G401 (cell line): ENCODE results near the gene PPP1R1B. TPM values are rescaled to one million over a fixed set of nuclear protein-coding genes. Genes with fewer than 3 reads are reported as not detected.

Experiments used
- DNase-seq: peaks from one replicate; pipeline ENCODE4 v3.0.0-alpha.2; 2015; ENCODE audit warnings: low spot score
- in situ Hi-C: cut with HindIII; loops from 2 replicates; pipeline ENCODE4 v1.10.0; 2016; ENCODE audit warnings: low sequenced_read_pairs, mixed read lengths
- total RNA-seq: library from RNA; depleted of rRNA; stranded (reverse); fragments of >200 nt; shearing (Covaris generic); gene quantifications from 2 replicates; pipeline ENCODE4 v1.2.3, GENCODE V29; 2014

PPP1R1B gene
- total RNA-seq, 1 experiment from 2014 or later: 8.6 TPM

- DNase-seq: peak; percentile 67
- in situ Hi-C loops: no loop called here
These were observed 14.4 kb upstream of the PPP1R1B start for GRCh38 chr17:39612291-39612894.

GRCh38 chr17:39612935-39613464, 13.8 kb upstream of the PPP1R1B start:
- in situ Hi-C loops: no loop called here
- DNase-seq: peak; percentile 20

- in situ Hi-C loops: no loop called here
- no peak for DNase-seq
These were observed 12.1 kb upstream of the PPP1R1B start for GRCh38 chr17:39614545-39615157.

GRCh38 chr17:39615434-39615833, 11.3 kb upstream of the PPP1R1B start:
- DNase-seq: no peak
- in situ Hi-C loops: no loop called here

GRCh38 chr17:39617100-39617445, 9.7 kb upstream of the PPP1R1B start:
- DNase-seq: peak; percentile 32
- in situ Hi-C loops: no loop called here

GRCh38 chr17:39617446-39618245, 9.1 kb upstream of the PPP1R1B start:
- in situ Hi-C loops: no loop called here
- DNase-seq: peak; percentile 83

GRCh38 chr17:39618246-39618913, 8.4 kb upstream of the PPP1R1B start:
- DNase-seq: peak; percentile 54
- in situ Hi-C loops: no loop called here

GRCh38 chr17:39618956-39619785, 7.6 kb upstream of the PPP1R1B start:
- in situ Hi-C loops: no loop called here
- DNase-seq: peak; percentile 15

GRCh38 chr17:39619786-39620101, 7.0 kb upstream of the PPP1R1B start:
- DNase-seq: no peak
- in situ Hi-C loops: no loop called here

- in situ Hi-C loops: no loop called here
- DNase-seq: peak; percentile 91
These were observed 5.0 kb upstream of the PPP1R1B start for GRCh38 chr17:39621523-39622379.

- in situ Hi-C loops: no loop called here
- DNase-seq: no peak
These were observed 4.3 kb upstream of the PPP1R1B start for GRCh38 chr17:39622380-39623006.

- in situ Hi-C loops: no loop called here
- peak; percentile 86 for DNase-seq
These were observed 3.3 kb upstream of the PPP1R1B start for GRCh38 chr17:39623356-39623950.

GRCh38 chr17:39624313-39624712, 2.4 kb upstream of the PPP1R1B start:
- in situ Hi-C loops: no loop called here

GRCh38 chr17:39625198-39625785, 1.5 kb upstream of the PPP1R1B start:
- in situ Hi-C loops: no loop called here
- DNase-seq: no peak

More at GRCh38 chr17:39624313-39624712, 2.4 kb upstream of the PPP1R1B start:
- no peak for DNase-seq

- in situ Hi-C loops: no loop called here
- no peak for DNase-seq
These were observed 427 bp downstream of the PPP1R1B start for GRCh38 chr17:39627047-39627711.

- in situ Hi-C loops: no loop called here
- DNase-seq: no peak
These were observed 1.2 kb downstream of the PPP1R1B start for GRCh38 chr17:39627712-39628516.
